Brain pericyte (primary cell): ENCODE measurements around the gene CKMT2.

Experiments
- DNase-seq: peaks from one replicate; pipeline ENCODE4 v3.0.0-alpha.2; 2012; ENCODE audit warnings: low read depth, low spot score

CKMT2 gene

GRCh38 chr5:81214848-81215247 lies 18.3 kb upstream of the CKMT2 start:
- no peak for DNase-seq

- DNase-seq: no peak
These were observed 17.0 kb upstream of the CKMT2 start for GRCh38 chr5:81216152-81216551.

- no peak for DNase-seq
These were observed 13.7 kb upstream of the CKMT2 start for GRCh38 chr5:81219389-81219788.

- no peak for DNase-seq
These were observed 10.8 kb upstream of the CKMT2 start for GRCh38 chr5:81222285-81222684.

- no peak for DNase-seq
These were observed 7.7 kb upstream of the CKMT2 start for GRCh38 chr5:81225463-81225862.

GRCh38 chr5:81226286-81226685 lies 6.8 kb upstream of the CKMT2 start:
- no peak for DNase-seq

- DNase-seq: no peak
These were observed 6.2 kb upstream of the CKMT2 start for GRCh38 chr5:81226949-81227348.

GRCh38 chr5:81228084-81228483 lies 5.0 kb upstream of the CKMT2 start:
- DNase-seq: no peak

- DNase-seq: no peak
These were observed 2.7 kb upstream of the CKMT2 start for GRCh38 chr5:81230416-81230815.

- no peak for DNase-seq
These were observed 550 bp upstream of the CKMT2 start for GRCh38 chr5:81232464-81233079.

- DNase-seq: no peak
These were observed 1.2 kb downstream of the CKMT2 start for GRCh38 chr5:81234299-81234698.

- no peak for DNase-seq
These were observed 1.7 kb downstream of the CKMT2 start for GRCh38 chr5:81234801-81235200.

- no peak for DNase-seq
These were observed 2.4 kb downstream of the CKMT2 start for GRCh38 chr5:81235287-81236072.

GRCh38 chr5:81238460-81238859 lies 5.3 kb downstream of the CKMT2 start:
- no peak for DNase-seq

GRCh38 chr5:81239613-81240012 lies 6.5 kb downstream of the CKMT2 start:
- no peak for DNase-seq

- DNase-seq: no peak
These were observed 7.9 kb downstream of the CKMT2 start for GRCh38 chr5:81241001-81241400.

GRCh38 chr5:81241961-81242648 lies 9.0 kb downstream of the CKMT2 start:
- DNase-seq: no peak

- no peak for DNase-seq
These were observed 9.8 kb downstream of the CKMT2 start for GRCh38 chr5:81242906-81243436.

- no peak for DNase-seq
These were observed 11.3 kb downstream of the CKMT2 start for GRCh38 chr5:81244451-81244850.

GRCh38 chr5:81245871-81246235 lies 12.7 kb downstream of the CKMT2 start:
- no peak for DNase-seq

- no peak for DNase-seq
These were observed 13.6 kb downstream of the CKMT2 start for GRCh38 chr5:81246697-81247096.

GRCh38 chr5:81247441-81247972 lies 14.4 kb downstream of the CKMT2 start:
- no peak for DNase-seq
